AG08395 (cell line): ENCODE data around the gene NFS1.
"Not testable (repeated sequence)": the region's sequence is repeated elsewhere in the genome, so short reads cannot be mapped to it uniquely, and the experiment has no call there.

Experiments used
- DNase-seq: peaks from one replicate; pipeline ENCODE4 v3.0.0; 2012; ENCODE audit warnings: mixed read lengths, low spot score

NFS1 gene

DNA sequence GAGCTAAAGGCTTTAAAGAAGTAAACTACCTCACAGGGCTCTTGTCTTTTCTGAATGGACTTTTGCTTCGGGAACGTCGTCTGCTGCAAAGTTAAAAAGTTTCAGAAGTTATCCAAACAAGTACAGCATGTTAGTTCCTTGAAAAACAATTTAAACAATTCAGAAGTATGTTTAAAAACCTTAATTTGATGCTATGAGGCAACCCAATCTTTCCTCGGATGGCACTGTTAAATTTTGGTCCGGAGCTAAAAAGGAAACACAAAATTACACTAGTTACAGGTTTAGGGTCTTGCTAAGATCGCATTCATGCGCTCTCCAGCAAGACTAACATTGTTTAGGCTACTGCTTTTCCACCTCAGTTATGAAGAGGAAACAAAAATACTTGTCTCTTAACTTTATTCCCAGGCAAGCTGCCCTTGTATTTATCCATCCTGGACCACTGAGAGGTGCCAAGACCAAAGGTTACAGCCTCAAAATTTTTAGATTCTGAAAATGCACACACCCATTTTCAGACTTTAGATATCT is 30.2 kb upstream of the NFS1 start:
- no peak for DNase-seq

DNA sequence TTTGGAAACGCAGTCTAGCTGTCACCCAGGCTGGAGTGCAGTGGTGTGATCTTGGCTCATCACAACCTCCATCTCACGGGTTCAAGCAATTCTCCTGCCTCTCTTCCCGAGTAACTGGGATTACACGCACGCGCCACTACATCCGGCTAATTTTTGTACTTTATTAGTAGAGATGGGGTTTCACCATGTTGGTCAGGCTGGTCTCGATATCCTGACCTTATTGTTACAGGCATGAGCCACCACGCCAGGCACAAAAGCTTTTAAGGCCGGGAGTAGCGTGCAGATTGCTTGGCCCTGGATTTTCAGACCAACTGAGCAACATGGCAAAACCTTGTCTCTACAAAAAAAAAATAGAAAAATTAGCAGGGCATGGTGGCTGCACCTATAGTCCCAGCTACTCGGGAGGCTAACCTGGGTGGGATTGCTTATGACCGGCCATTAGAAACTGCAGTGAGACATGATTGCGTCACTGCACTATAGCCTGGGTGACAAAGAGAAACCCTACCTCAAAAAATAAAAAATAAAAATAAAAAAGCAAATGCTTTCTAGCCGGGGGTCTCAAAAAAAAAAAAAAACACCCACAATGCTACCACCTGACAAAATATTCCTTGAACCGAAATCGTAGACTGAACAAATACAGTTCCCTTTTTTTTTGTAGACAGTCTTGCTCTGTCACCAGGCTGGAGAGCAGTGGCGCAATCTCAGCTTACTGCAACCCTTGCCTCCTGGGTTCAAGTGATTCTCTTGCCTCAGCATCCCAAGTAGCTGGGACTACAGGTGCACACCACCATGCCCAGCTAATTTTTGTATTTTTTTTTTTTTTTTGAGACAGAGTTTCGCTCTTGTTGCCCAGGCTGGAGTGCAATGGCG is 27.9 kb upstream of the NFS1 start:
- no peak for DNase-seq

DNA sequence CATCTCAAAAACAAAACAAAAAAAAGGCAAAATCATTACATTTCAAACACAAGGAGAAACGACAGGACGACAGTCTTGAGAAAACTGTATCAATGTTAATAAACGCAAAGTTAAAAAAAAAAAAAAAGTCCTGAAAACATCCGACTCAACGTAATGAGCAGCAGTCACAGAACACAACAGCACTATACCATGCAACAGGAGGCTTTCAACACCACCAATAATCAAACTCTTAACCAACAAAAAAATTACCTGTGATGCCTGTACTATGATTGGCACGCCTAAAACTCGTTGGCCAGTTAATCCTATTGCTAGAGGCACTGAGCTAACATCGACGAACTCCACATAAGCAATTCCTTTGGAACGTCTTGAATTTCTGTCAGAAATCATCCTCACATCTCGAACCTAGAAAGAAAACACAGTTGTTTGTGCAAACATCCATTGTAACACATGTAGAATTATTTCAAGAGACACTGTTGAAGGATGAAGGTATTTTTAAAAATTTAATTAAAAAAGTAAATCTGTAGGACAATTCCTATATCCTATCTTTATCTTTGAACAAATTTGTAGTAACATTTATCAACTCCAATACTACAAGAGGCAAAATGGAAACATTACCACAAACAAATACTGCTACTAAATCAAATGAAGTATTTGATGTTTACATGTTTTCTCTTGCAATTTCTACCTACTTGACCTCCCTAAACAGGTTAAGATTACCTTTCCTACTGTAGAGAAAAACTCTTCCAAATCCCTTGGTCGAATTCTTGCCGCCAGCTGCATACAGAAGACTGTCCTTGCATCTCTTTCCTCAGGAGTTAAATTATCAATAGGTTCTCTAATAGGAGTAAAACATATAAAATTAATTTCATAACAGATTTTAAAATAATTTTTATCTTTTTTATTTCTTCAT is 25.4 kb upstream of the NFS1 start:
- no peak for DNase-seq

DNA sequence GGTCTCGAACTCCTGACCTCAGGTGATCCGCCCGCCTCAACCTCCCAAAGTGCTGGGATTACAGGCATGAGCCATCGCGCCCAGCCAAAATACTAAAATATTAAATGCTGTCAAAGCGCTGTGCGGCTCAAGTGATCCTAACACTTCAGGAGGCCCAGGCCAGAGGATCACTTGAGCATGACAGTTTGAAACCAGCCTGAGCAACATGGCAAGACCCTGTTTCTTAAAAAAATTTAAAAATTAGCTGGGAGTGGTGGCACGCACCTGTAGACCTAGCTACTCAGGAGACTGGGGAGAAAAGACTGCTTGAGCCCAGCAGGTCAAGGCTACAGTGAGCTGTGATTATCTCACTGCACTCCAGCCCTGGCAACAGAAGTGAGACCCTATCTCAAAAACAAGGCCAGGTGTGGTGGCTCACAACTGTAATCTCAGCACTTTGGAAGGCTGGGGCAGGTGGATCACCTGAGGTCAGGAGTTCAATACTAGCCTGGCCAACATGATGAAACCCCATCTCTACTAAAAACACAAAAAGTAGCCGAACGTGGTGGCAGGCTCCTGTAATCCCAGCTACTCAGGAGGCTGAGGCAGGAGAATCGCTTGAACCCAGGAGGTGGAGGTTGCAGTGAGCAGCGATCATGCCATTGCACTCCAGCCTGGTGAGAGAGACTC is 24.6 kb upstream of the NFS1 start:
- DNase-seq, result not testable (repeated sequence)

DNA sequence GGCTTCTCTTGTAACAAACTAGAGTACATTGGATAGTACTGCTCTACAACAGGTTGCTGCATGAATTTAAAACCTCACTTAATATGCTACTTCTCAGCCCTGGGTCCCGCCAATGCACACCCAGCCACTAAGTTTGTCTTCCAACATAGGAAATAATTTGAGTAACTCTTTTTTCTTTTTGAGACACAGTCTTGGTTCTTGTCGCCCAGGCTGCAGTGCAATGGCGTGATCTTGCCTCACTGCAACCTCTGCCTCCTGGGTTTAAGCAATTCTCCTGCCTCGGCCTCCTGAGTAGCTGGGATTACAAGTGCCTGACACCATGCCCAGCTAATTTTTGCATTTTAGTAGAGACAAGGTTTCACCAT is 24.1 kb upstream of the NFS1 start:
- not testable (repeated sequence) for DNase-seq

DNA sequence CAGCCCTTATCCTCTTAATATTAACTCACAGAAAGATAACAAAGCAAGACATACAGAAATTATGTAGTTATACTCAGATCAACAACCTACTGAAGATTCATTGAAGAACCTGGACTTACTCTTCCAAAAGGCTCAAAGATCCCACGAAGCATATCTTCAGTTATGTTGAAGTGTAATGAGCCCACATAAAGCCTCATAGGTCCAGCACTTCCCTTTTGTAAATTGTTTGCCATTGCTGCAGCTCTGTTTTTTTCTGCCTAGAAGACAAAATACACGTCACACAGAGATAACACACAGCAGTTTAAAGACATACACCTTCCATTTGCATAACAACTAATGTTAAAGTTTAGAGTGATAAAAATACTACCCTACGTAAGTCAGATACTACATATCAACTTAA is 22.5 kb upstream of the NFS1 start:
- DNase-seq, result no peak

DNA sequence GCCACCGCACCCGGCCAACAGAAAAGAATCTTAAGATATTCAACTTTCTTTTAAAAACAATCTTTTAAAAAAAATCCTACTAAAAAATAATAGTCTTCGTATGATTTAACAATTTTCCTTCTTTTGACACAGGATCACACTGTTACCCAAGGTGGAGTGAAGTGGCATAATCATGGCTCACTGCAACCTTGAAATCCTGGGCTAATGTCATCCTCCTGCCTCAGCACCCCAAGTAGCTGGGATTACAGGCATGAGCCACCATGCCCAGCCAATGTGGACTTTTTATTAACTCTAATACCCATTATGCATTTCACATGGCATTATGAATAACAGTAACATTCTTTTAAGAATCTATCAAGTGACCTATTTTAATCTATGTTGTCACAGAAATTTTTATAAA is 22.1 kb upstream of the NFS1 start:
- DNase-seq, result no peak

DNA sequence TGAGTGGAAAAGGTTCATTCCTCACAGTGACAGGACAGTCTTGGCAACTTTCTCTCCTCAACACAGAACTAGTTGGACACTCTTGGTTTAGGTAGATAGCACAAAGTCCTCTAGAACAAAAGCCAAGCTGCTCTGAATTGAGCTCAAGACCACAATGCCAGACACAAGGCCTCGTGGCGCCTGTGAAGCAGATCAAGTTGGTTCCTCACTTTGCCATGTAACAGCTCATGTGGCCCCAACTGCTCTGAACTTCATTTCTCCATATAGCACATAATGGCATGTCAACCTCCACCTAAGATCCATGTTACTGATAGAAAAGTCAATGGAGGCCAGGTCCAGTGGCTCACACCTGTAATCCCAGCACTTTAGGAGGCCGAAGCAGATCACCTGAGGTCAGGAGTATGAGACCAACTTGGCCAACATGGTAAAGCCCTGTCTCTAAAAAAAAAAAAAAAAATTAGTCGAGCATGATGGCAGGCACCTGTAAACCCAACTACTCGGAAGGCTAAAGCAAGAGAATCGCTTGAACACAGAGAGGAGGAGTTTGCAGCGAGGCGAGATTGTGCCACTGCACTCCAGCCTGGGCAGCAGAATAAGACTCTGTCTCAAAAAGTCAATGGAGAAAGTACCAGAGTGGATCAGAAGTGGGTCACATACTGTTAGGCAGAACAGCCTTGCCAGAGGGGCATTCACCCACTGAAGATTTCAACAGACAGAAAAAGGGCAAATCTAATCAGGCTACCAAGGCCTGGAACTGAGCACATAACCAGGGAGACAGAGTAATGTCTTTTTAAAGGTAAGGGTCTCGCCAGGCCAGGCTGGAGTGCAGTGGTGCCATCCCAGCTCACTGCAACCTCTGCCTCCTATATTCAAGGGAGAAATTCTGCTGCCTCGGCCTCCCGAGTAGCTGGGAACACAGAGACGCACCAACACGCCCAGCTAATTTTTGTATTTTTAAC is 21.3 kb upstream of the NFS1 start:
- no peak for DNase-seq

DNA sequence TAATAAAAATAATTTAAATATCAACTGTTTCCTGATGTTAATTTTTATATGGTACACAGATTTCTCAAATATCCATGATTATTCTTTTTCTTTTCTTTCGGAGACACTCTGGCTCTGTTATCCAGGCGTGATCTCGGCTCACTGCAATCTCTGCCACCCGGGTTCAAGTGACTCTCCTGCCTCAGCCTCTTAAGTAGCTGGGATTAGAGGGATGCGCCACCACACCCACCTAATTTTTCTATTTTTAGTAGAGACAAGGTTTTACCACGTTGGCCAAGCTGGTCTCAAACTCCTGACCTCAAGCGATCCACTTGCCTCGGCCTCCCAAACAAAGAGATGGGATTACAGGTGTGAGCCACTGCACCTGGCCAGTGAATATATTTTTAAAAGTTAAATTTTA is 20.6 kb upstream of the NFS1 start:
- DNase-seq, result no peak

DNA sequence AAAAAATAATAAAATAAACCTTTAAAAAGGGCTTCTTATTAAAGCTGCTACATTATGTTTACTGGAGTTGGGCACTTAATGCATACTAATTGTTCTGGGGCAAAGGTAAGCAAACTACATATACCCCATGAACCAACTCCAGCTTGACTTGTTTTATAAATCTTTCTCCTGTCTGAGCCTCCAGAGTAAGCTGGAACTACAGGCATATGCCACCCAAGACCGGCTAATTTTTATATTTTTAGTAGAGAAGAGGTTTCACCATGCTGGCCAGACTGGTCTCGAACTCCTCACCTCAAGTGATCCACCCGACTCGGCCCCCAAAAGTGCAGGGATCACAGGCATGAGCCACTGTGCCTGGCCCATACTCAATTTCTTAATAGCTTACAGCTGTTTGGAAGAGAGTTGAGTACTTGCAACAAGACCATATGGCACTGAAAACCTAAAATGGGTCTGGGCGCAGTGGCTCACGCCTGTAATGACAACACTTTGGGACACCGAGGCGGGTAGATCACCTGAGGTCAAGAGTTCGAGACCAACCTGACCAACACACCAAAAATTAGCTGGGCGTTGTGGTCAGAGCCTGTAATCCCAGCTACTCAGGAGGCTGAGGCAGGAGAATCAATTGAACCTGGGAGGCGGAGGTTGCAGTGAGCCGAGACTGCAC is 20.0 kb upstream of the NFS1 start:
- no peak for DNase-seq

DNA sequence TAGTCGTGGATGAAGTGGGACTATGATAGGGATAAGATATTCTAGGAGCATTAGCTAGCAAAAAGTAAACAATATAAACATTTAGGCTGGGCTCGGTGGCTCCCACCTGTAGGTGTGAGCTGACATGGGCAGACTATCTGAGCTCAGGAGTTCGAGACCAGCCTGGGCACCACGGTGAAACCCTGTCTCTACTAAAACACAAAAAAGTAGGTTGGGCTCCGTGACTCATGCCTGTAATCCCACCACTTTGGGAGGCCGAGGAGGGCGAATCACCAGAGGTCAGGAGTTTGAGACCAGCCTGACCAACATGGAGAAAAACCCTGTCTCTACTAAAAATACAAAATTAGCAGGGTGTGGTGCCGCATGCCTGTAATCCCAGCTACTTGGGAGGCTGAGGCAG is 19.2 kb upstream of the NFS1 start:
- DNase-seq, result not testable (repeated sequence)

DNA sequence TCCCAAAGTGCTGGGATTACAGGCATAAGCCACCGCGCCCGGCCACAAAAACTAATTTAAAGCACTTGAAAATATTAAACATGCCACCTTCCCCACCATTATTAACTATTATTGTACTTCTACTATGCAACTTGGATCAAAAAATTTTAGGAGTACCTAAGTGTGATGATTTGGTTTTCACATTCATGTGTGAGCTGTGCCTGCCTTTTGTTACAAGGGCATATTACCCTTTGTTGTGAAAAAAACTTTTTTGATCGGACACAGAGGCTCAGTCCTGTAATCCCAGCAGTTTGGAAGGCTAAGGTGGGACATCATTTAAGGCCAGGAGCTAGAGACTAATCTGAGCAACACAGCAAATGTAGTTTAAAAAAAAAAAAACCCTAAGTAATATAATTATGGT is 17.2 kb upstream of the NFS1 start:
- DNase-seq, result no peak

DNA sequence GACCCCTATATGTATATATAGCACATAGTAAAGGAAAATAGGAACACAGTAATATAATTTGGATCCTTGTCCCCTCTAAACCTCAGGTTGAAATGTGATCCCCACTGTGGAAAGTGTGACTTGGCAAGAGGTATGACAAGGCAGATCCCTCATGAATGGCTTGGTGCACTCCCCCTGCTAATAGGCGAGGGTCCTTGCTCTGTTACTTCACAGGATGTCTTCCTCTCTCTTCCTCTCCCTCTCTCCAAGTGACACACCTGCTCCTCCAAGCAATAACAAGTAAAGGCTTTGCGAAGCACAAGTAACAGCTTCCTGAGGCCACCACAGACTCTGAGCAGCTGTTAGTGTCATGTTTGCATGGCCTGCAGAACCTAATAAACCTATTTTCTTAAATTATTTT is 16.5 kb upstream of the NFS1 start:
- DNase-seq, result no peak

DNA sequence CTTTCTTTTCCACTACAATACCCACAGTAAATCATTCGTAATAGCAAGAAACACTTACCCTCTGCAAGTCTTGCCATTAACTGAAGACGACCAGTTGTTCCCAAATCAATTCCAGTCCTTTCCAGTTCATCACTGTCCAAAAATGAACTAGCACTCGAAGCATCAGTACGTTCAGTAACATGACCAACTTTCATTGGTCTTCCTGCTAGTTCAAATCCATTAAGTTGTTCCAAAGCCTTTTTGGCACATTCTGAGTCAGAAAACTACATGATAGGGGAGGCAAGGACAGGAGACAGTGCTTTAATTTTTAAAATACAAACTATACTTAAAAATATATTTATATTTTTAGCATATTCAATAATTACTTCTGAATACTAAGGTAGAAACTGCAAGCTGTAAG is 15.0 kb upstream of the NFS1 start:
- no peak for DNase-seq

DNA sequence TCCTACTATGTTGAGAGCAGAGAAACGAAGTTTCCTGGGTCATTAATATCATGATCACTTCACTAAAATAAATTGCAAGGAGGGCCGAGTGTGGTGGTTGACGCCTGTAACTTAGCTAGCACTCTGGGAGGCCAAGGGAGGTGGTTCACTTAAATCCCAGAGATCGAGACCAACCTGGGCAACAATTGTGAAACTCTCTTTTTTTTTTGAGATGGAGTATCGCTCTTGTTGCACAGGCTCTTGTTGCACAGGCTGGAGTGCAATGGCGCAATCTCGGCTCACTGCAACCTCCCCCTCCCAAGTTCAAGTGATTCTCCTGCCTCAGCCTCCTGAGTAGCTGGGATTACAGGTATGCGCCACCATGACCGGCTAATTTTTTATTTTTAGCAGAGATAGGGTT is 14.0 kb upstream of the NFS1 start:
- DNase-seq, result not testable (repeated sequence)

DNA sequence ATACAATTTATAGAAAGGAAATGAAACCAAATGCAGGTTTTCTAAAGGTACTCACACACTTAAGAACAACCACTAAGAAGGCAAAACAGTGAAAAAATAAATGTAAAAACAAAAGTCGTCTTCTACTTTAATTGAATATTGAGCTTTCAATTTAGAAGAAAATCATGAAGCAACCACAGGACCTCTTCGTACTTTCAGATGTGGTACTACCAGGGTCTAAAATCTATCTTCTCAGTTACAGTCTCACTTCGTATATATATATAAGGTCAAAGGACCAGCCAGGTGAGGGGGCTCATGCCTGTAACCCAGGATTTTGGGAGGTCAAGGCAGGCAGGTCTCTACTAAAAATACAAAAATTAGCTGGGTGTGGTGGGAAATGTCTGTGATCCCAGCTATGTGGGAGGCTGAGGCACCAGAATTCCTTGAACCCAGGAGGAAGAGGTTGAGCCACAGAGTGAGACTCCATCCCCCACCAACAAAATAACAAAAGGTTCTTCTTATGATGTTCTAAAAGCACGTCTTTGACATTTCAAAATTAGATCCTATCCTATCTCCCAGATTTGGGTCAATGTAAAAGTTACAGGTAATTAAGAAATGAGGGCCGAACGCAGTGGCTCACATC is 12.5 kb upstream of the NFS1 start:
- DNase-seq, result no peak

DNA sequence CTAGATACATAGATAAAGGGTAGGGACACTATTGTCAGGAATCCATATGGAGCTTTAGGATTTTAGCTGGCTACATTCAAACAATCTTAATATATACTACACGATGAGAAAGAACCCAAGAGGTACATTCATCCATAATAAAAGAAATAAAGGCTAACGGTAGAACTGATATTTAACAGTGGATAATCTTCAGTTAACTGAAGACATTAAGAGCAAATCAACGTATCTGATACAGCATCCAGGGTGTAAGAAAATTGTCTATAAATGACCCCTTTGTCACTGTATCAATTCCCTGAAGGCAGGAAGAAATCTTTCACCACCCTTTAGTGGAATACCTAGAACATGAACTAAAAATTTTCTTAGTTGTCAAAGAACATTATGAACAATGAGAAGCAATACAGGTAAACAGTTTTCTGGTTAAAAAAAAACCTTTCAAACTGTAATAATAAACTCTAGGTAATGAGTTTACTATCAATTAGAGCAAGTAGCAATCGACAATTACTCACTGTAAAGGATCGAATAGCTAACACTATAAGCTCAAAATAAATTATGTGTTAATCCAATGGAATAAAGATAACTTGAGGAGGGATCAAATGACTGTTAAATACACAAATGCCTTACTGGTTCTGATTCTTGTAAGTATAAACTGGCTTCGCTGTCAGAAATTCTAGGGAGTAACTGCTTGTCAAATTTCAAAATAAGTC is 11.9 kb upstream of the NFS1 start:
- no peak for DNase-seq

DNA sequence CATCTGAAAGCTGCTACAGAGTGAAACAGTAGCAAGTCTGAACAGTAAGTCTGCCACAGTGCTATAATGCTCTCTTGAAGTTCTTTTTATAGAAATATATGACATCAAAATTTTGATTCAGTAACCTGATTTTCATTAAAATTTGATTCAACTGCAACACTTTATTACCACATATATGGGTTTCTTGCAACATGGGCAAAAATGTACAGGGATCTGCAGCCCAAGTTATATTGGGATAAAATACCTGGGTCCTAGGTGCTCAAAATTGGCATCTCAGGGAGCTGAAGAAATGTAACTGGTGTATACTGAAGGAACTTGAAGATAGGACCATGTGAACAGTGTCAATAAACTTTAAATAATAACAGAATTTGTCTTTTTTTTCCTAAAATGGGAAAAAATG is 10.9 kb upstream of the NFS1 start:
- DNase-seq, result no peak

DNA sequence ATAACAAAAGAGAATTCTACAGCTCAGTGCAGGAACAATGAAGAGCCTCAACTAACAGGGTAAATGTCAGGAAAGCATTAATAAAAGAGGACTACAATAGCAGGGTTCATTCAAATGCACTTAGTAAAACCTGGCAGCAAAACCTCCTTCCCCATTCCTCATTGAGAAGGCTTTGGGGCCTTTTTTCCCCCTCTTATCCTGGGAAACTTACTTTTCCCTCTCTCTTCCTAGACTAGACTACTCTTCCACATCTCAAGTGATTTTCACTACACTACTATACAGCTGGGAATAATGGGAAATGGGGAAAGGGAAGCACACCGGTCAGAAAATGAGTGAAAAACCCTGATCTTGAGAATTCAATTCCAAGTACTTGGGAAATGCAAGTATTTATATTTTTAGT is 10.1 kb upstream of the NFS1 start:
- DNase-seq, result no peak

DNA sequence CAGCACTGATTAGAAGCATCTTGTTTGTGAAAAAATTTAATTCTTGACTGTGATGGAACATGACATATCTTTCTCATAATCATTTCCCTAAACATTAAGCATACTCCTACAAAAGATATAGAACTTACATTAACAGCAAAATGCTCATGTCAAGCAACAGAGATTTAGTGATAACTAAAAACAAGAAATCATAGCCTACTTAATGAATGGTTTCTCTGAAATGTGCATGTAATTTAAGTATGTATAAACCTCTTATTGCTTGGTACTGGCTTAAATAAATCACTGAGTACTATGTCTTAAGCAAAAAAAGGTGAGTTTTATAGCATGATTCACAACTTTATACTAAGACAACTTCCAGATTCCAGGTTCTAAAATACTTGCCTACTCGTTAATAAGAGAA is 9.3 kb upstream of the NFS1 start:
- DNase-seq, result no peak
